ENCODE results near the gene NCKAP5.

The NCKAP5 gene

DNA sequence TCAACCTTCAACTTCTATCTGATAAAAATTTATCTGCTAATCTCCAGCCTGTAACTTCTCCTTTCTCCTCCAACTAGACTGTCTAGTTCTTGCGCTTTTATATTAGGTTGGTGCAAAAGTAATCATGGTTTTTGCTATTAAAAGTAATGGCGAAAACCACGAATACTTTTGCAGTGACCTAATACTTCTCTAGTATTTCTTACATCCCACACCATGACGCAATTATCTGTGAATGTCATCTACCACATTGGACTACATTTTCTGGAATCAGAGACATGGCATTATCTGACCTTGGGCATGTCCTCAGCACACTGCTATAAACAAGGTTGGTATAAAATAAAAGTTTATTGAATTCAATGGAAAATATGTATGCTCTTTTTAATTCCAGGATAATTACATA, 528.1 kb downstream of the NCKAP5 start:
- H3K36me3 Mint-ChIP-seq (ENCODE audit: insufficient read depth) = no peaks in the 10 kb centered on the region
- peaks cover 14% of the 10 kb centered on the region for H3K9me3 Mint-ChIP-seq
- H3K4me3 Mint-ChIP-seq = no peak overlapping the region

DNA sequence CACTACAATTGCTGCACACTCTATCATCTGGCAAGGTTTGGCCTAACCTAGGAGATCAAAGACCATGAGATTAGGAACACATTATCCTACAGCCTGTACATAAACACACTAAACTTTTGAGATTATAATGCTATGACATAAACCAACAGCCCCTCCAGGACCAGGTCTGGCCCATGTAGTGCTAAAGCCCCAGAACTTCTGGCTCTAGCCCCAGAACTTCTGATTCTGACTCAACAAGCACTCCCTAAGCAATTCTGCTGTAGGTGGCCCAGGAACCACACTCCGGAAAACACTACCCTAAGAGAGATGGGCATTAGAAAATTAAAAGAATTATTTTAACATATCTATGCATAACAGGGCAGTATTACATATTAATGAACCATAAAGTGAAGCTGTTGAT, 528.7 kb downstream of the NCKAP5 start:
- Mint-ChIP-seq H3K27ac (ENCODE audit: low read depth) (no peak overlapping the region), H3K36me3 (ENCODE audit: insufficient read depth) (no peaks in the 10 kb centered on the region), H3K4me1 (no peaks in the 10 kb centered on the region), H3K27me3 (no peaks in the 10 kb centered on the region), H3K4me3 (no peak overlapping the region), H3K9me3 (peaks cover 19% of the 10 kb centered on the region)
- ATAC-seq (replicated peaks; ENCODE audit: extremely low read depth, poor library complexity, severe bottlenecking) = no peak
- no peak for DNase-seq (ENCODE audit: low spot score in 2 of 2)

More for the DNA sequence above, 528.1 kb downstream of the NCKAP5 start:
- Mint-ChIP-seq H3K27ac (ENCODE audit: low read depth) (no peak overlapping the region), H3K27me3 (no peaks in the 10 kb centered on the region), H3K4me1 (no peaks in the 10 kb centered on the region)
- DNase-seq (ENCODE audit: low spot score in 2 of 2) = no peak
- no peak for ATAC-seq (replicated peaks; ENCODE audit: extremely low read depth, poor library complexity, severe bottlenecking)

DNA sequence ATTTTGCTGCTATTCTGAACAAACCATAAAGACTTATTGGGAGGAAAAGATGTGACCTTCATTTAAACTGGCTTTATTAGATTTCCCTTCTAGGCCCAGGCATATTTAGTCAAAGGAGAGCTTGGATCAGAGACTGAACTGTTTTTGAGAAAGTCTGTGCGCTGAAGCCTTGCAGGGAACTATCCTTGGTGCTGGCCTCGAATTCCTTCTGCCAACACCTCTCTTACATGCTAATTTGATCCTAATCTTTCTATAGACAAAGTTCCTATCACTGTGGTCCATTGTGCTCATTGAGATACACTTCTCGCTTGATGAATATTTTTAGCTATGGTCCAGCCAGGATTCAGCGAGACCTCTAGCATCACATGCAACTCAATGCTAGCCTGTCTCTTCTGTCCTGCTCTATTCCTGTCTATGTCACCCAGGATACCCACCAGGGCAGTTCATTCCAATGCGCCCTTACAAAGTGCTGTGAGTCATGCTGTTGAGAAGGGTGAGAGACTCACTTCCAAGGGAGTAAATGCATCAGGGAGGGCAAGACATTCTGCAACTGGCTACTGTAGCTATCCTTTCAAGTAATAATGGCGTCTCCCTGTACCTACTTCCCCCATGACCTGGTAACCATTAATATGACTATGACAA, 541.6 kb downstream of the NCKAP5 start:
- Mint-ChIP-seq H3K9me3 (peaks cover 20% of the 10 kb centered on the region), H3K27ac (ENCODE audit: low read depth) (no peak overlapping the region), H3K36me3 (ENCODE audit: insufficient read depth) (no peaks in the 10 kb centered on the region), H3K4me1 (no peaks in the 10 kb centered on the region), H3K27me3 (no peaks in the 10 kb centered on the region), H3K4me3 (no peak overlapping the region)
- DNase-seq (ENCODE audit: low spot score in 2 of 2) (no peak), ATAC-seq (replicated peaks; ENCODE audit: extremely low read depth, poor library complexity, severe bottlenecking) (no peak)

DNA sequence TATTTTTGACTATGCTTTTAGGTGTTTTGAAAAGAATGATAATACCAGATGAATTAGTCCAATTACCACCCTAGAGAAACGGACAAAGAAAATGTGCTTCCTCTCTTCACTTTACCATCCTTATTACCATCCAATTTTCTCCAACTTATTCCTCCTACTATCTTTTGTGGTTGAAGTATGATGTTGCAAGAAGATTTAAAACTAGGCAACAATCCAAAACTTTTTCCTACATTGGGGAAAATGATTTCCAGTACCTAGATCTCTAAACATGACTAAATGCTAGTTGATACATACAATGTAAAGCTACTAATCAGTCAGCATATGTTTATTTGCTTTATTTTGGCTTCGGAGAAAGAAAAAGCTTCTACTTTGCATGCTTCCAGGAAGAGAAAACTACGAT, 543.3 kb downstream of the NCKAP5 start:
- H3K36me3 Mint-ChIP-seq (ENCODE audit: insufficient read depth) = no peaks in the 10 kb centered on the region
- no peaks in the 10 kb centered on the region for H3K27me3 Mint-ChIP-seq
- no peak for ATAC-seq (replicated peaks; ENCODE audit: extremely low read depth, poor library complexity, severe bottlenecking)
- no peak overlapping the region for H3K4me3 Mint-ChIP-seq
- peaks cover 28% of the 10 kb centered on the region for H3K9me3 Mint-ChIP-seq
- H3K27ac Mint-ChIP-seq (ENCODE audit: low read depth) = no peak overlapping the region
- DNase-seq (ENCODE audit: low spot score in 2 of 2) = no peak
- no peaks in the 10 kb centered on the region for H3K4me1 Mint-ChIP-seq

DNA sequence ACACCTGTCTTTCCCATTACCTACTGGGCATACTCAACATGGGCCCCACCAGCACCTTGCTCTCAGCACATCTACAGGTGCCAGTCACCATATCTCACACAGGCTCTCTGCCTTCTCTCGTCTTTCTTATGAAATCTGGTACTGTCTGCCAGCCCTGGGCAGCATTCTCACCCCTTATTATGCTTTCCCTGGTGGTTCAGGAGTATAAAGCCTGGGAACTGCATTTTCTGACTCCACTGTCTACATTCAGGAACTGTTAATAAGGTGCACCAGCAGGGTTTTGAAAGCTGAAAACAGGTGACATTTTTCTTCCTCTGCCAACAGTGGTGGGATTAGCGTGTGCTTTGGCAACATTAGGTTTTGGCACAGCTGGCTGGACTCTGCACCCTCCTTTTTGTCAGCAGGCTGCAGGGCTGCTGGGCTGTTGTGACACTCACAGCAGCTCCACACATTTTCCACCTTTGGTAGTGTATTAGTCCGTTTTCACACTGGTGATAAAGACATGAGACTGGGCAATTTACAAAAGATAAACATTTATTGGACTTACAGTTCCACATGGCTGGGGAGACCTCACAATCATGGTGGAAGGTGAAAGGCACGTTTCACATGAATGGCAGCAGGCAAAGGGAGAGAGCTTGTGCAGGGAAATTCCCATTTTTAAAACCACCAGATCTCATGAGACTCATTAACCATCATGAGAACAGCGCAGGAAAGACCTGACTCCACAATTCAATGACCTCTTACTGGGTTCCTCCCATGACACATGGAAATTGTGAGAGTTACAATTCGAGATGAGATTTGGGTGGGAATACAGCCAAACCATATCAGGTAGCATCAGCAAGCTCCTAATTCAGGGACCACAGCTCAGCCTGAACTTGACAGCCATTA, 555.2 kb downstream of the NCKAP5 start:
- Mint-ChIP-seq H3K4me1 (no peaks in the 10 kb centered on the region), H3K27me3 (no peaks in the 10 kb centered on the region), H3K9me3 (peaks cover 43% of the 10 kb centered on the region), H3K27ac (ENCODE audit: low read depth) (no peak overlapping the region), H3K36me3 (ENCODE audit: insufficient read depth) (no peaks in the 10 kb centered on the region), H3K4me3 (no peak overlapping the region)
- no peak for DNase-seq (ENCODE audit: low spot score in 2 of 2)
- ATAC-seq (replicated peaks; ENCODE audit: extremely low read depth, poor library complexity, severe bottlenecking) = no peak

DNA sequence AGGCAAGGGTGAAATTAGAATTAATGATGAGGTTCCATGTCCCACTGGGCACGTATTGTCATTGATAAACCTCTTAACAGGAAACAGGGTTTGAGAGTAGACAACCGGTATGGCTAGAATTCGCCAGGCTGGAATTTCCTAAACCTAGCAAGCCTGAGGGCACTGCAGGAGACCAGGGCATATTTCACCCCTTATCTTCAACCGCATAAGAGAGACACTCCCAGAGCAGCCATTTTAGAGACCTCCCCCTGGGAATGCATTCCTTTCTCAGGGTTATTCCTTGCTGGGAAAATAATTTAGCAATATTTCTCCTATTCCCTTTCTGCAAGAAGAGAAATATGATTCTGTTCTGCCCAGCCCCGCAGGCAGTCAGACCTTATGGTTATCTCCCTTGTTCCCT, 563.6 kb downstream of the NCKAP5 start:
- H3K9me3 Mint-ChIP-seq = peaks cover 28% of the 10 kb centered on the region
- H3K27ac Mint-ChIP-seq (ENCODE audit: low read depth) = no peak overlapping the region
- H3K4me1 Mint-ChIP-seq = no peaks in the 10 kb centered on the region
- ATAC-seq (replicated peaks; ENCODE audit: extremely low read depth, poor library complexity, severe bottlenecking) = no peak
- no peaks in the 10 kb centered on the region for H3K36me3 Mint-ChIP-seq (ENCODE audit: insufficient read depth)
- no peak for DNase-seq (ENCODE audit: low spot score in 2 of 2)
- H3K27me3 Mint-ChIP-seq = no peaks in the 10 kb centered on the region
- H3K4me3 Mint-ChIP-seq = no peak overlapping the region

DNA sequence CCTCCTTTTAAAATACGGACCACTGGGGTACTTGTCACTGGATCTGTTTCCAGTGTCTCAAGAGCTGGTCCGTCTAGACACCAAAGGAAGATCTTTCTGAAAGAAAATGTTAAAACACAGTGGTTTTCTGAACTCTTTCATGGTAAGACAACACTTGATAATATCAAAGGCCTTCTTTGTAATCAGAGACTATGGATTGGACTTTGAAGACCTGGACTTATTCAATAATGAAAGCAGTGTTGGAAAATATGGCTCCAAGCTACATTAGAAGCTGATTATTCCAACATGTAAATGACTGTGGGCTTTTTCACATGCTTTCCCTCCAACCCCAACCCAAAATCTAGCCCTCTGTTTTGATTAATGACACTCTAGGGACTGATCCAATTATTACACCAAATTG, 568.8 kb downstream of the NCKAP5 start:
- Mint-ChIP-seq H3K27ac (ENCODE audit: low read depth) (no peak overlapping the region), H3K4me3 (no peak overlapping the region), H3K36me3 (ENCODE audit: insufficient read depth) (no peaks in the 10 kb centered on the region), H3K27me3 (no peaks in the 10 kb centered on the region), H3K4me1 (no peaks in the 10 kb centered on the region), H3K9me3 (peaks cover 23% of the 10 kb centered on the region)
- DNase-seq (ENCODE audit: low spot score in 2 of 2) (no peak), ATAC-seq (replicated peaks; ENCODE audit: extremely low read depth, poor library complexity, severe bottlenecking) (no peak)

DNA sequence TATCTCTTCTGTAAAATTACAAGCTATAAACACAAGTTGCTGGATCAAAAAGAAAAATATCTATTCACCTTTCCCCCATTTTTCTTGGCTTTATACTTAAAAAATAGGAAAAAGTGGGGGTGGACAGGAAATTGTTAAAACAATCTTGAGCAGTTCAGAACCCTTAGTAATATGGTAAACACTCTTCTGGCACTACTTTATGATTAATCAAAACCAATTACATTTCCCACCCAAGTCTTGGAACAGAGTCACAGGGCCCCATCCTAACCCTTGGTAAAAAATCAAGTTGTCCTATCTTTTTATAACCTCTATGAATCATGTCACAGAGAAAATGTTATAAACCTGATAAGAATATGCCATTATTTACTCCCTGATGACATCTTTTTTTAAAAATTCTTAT, 570.0 kb downstream of the NCKAP5 start:
- Mint-ChIP-seq H3K27me3 (no peaks in the 10 kb centered on the region), H3K9me3 (peaks cover 21% of the 10 kb centered on the region), H3K4me3 (no peak overlapping the region), H3K27ac (ENCODE audit: low read depth) (no peak overlapping the region), H3K4me1 (no peaks in the 10 kb centered on the region), H3K36me3 (ENCODE audit: insufficient read depth) (no peaks in the 10 kb centered on the region)
- DNase-seq (ENCODE audit: low spot score in 2 of 2) = no peak
- no peak for ATAC-seq (replicated peaks; ENCODE audit: extremely low read depth, poor library complexity, severe bottlenecking)

DNA sequence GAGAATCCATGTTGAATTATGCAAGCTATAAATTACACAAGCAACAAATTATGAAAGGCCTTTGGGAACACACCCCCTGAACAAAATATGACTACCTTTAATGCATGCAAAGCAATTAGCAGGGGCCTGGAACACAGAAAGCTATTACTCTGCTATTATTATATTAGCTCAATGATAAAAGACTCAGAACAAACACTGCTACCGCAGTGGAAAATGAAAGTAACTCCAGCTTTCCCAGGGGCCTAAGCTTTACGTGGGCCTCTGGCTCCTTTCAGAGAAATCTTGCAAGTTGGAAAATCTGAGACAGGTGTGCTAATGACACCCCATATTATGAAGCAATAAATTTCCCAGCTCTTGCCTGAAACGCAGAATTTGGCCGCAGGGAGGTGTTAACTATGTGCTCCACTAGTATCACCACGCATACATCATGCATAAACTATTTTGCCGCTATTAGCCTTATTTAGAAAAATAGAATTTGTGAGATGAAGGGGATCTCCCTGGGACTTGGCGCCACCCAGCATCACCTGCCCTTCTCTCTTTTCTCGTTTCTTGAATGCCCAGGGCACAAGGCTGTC, 576.7 kb downstream of the NCKAP5 start:
- no peaks in the 10 kb centered on the region for H3K36me3 Mint-ChIP-seq (ENCODE audit: insufficient read depth)
- no peak overlapping the region for H3K4me3 Mint-ChIP-seq
- DNase-seq (ENCODE audit: low spot score in 2 of 2) (no peak), ATAC-seq (replicated peaks; ENCODE audit: extremely low read depth, poor library complexity, severe bottlenecking) (no peak)
- H3K9me3 Mint-ChIP-seq = peaks cover 13% of the 10 kb centered on the region
- no peaks in the 10 kb centered on the region for H3K27me3 Mint-ChIP-seq
- no peaks in the 10 kb centered on the region for H3K4me1 Mint-ChIP-seq
- H3K27ac Mint-ChIP-seq (ENCODE audit: low read depth) = no peak overlapping the region

DNA sequence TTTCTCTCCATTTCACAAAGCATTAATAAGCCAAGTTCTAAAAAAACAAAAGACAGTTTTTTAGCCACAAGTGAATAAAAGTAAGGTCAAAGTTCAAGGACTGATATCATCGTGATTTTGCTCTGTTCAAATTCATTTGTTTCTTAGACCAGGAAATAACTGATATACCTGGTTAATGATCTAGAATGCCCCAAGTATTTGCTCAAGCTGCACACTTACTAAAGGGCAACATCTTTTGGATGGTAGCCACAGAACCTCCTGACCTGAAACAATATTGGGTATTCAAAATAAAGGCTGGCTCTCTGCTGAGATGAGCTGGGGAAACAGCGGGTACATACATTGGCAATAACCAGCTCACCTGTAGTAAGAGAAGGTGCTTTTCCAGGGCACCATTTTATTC, 583.5 kb downstream of the NCKAP5 start:
- Mint-ChIP-seq H3K4me1 (no peaks in the 10 kb centered on the region), H3K36me3 (ENCODE audit: insufficient read depth) (no peaks in the 10 kb centered on the region), H3K27me3 (no peaks in the 10 kb centered on the region), H3K9me3 (no peaks in the 10 kb centered on the region), H3K27ac (ENCODE audit: low read depth) (no peak overlapping the region), H3K4me3 (no peak overlapping the region)
- DNase-seq (ENCODE audit: low spot score in 2 of 2) (no peak), ATAC-seq (replicated peaks; ENCODE audit: extremely low read depth, poor library complexity, severe bottlenecking) (no peak)

DNA sequence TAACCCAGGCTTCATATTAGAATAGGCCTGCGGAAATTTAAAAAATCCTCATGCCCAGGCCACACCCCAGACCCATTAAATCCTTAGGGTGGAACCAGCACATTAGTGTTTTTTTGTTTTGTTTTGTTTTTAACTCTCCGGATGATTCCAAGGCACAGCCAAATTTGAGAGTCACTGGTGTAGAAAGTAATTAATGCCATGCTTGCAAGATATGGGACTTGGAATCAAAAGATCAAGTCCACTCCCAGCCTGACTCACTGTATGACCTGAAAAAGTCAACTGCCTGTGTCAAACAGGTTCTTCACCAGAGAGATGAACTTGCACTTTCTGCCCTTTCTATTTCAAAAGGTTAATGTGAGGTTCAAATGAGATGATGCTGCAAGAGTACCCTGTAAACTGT, 588.0 kb downstream of the NCKAP5 start:
- Mint-ChIP-seq H3K27ac (ENCODE audit: low read depth) (no peak overlapping the region), H3K4me1 (no peaks in the 10 kb centered on the region), H3K9me3 (no peaks in the 10 kb centered on the region), H3K27me3 (no peaks in the 10 kb centered on the region), H3K4me3 (no peak overlapping the region), H3K36me3 (ENCODE audit: insufficient read depth) (no peaks in the 10 kb centered on the region)
- no peak for ATAC-seq (replicated peaks; ENCODE audit: extremely low read depth, poor library complexity, severe bottlenecking)
- DNase-seq (ENCODE audit: low spot score in 2 of 2) = no peak

DNA sequence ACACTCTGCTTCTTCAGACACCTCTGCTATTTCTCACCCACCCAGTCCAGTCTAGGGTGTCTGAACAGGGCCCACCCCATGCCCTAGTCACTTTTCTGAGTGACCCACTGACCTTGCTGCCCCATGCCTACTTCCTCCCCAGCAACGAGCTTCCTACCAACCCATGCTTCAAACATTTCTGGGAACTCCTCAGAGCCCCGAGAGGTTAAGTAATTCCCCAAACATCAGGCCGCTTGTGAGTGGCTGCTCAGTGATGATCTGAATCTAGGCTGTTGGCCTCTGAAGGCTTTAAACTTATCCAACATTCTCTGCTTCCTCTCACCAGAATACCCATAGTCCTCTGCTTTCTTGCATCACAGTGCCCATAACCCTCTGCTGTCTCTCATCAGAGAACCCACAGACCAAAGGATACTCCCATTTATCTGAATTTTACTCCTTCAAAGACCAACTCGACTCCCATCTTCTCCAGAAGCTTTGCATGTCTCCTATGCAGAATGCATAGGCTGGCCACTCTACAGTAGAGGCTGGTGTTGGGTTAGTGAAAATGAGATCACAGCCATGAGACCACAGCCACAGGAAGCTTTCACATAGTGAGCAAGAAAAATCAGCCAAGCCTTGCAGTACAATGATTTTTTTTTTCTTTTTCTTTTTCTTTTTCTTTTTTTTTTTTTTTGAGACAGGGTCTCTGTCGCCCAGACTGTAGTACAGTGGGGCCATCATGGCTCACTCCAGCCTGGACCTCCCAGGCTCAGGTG, 588.7 kb downstream of the NCKAP5 start:
- Mint-ChIP-seq H3K36me3 (ENCODE audit: insufficient read depth) (no peaks in the 10 kb centered on the region), H3K4me1 (no peaks in the 10 kb centered on the region), H3K4me3 (no peak overlapping the region), H3K27ac (ENCODE audit: low read depth) (no peak overlapping the region), H3K27me3 (no peaks in the 10 kb centered on the region), H3K9me3 (no peaks in the 10 kb centered on the region)
- ATAC-seq (replicated peaks; ENCODE audit: extremely low read depth, poor library complexity, severe bottlenecking) (no peak), DNase-seq (ENCODE audit: low spot score in 2 of 2) (no peak)
